ENCODE data around the gene FAM149B1.
"Not testable (repeated sequence)": the region's sequence is repeated elsewhere in the genome, so short reads cannot be mapped to it uniquely, and the experiment has no call there.

Gene FAM149B1

DNA sequence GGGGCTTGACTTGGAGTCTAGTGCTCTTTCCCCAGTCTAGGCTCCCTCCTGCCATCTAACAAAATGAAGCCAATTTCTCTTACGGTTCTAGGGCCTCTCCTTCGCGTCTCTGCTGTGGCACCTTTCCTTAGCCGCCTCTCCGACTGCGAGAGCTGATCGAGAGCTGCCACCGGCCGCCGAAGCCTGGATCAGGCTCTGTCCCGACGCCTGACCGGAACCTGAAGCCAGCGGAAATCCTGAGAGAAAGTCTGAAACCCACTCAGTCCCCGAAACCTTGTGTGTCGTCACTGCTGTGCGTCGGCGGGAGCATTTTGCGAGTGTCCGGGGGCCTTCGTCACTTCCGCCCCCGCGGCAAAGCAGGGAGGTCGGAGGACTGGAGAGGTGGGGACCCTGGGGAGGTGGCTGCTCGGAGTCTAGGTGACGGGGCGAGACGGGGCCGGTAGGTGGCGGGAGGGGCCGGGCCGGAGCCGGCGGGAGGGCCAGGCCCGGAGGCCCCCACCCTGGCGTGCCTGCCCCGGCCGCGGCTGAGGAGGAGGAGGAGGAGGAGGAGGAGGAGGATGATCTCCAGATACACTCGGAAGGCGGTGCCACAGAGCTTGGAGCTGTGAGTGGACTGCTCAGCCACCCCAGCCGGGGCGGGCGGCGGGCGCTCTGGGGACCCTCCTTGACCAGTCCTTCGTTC, at the start of gene FAM149B1, which contains the start of gene ECD:
Gene FAM149B1, plus strand, starts transcription at position 337 of the 682 bp plus-strand sequence. Its CDS starts 221 bp downstream, at position 558.
Gene ECD, minus strand, starts transcription at position 226 of the 682 bp plus-strand sequence. CDS start 4,071 bp downstream, outside the sequence.
- Histone ChIP-seq H3K27me3 (ENCODE audit: insufficient read depth, low read length) (no peaks in the 10 kb centered on the region), H3K4me1 (ENCODE audit: insufficient read depth, low read length) (peaks cover 5% of the 10 kb centered on the region), H2AFZ (ENCODE audit: low read depth, low read length) (peak within 1 kb of the TSS; percentile 45), H3K36me3 (ENCODE audit: insufficient read depth, low read length) (peaks cover 15% of the 10 kb centered on the region), H3K4me3 (ENCODE audit: low read length) (peak within 1 kb of the TSS; percentile 83), H3K9me3 (ENCODE audit: low read length) (peaks cover under 1% of the 10 kb centered on the region)

DNA sequence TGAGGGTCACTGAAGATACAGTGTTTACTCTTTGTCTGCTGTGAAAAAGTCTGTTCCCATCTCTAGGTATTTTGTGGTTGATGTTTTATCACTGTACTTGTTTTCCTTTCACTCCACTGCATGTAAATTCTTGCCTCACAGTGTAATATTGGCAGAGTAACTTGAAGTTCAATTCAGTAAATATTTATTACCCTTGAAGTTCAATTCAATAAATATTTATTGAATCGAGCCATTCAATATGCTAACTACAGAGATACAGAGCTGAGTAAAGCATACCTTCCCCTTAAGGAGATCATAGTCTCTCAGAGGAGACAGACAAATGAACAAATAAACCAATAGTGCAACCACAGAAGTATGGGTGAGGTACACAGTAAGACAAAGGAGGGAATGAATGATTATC, 48.5 kb upstream of the FAM149B1 start:
- no peak overlapping the region for H3K4me3 ChIP-seq (ENCODE audit: low read length)
- H3K27me3 ChIP-seq (ENCODE audit: insufficient read depth, low read length) = no peaks in the 10 kb centered on the region
- H3K4me1 ChIP-seq (ENCODE audit: insufficient read depth, low read length) = peaks cover 1% of the 10 kb centered on the region
- H2AFZ ChIP-seq (ENCODE audit: low read depth, low read length) = no peak overlapping the region
- H3K36me3 ChIP-seq (ENCODE audit: insufficient read depth, low read length) = peaks cover 16% of the 10 kb centered on the region
- no peaks in the 10 kb centered on the region for H3K9me3 ChIP-seq (ENCODE audit: low read length)

GRCh38 chr10:73119952-73120351, 48.0 kb upstream of the FAM149B1 start:
- H3K4me3 ChIP-seq (ENCODE audit: low read length) = no peak overlapping the region
- no peak overlapping the region for H2AFZ ChIP-seq (ENCODE audit: low read depth, low read length)
- H3K9me3 ChIP-seq (ENCODE audit: low read length) = no peaks in the 10 kb centered on the region
- peaks cover 1% of the 10 kb centered on the region for H3K4me1 ChIP-seq (ENCODE audit: insufficient read depth, low read length)
- no peaks in the 10 kb centered on the region for H3K27me3 ChIP-seq (ENCODE audit: insufficient read depth, low read length)
- H3K36me3 ChIP-seq (ENCODE audit: insufficient read depth, low read length) = peaks cover 17% of the 10 kb centered on the region

GRCh38 chr10:73126343-73126742, 41.6 kb upstream of the FAM149B1 start:
- no peak overlapping the region for H3K4me3 ChIP-seq (ENCODE audit: low read length)
- peaks cover 44% of the 10 kb centered on the region for H3K36me3 ChIP-seq (ENCODE audit: insufficient read depth, low read length)
- no peaks in the 10 kb centered on the region for H3K4me1 ChIP-seq (ENCODE audit: insufficient read depth, low read length)
- H3K27me3 ChIP-seq (ENCODE audit: insufficient read depth, low read length) = no peaks in the 10 kb centered on the region
- H3K9me3 ChIP-seq (ENCODE audit: low read length) = no peaks in the 10 kb centered on the region
- H2AFZ ChIP-seq (ENCODE audit: low read depth, low read length) = no peak overlapping the region

GRCh38 chr10:73131301-73131700, 36.6 kb upstream of the FAM149B1 start:
- H3K36me3 ChIP-seq (ENCODE audit: insufficient read depth, low read length) = peaks cover 68% of the 10 kb centered on the region
- H3K4me3 ChIP-seq (ENCODE audit: low read length) = no peak overlapping the region
- no peak overlapping the region for H2AFZ ChIP-seq (ENCODE audit: low read depth, low read length)
- no peaks in the 10 kb centered on the region for H3K27me3 ChIP-seq (ENCODE audit: insufficient read depth, low read length)
- no peaks in the 10 kb centered on the region for H3K4me1 ChIP-seq (ENCODE audit: insufficient read depth, low read length)
- H3K9me3 ChIP-seq (ENCODE audit: low read length) = no peaks in the 10 kb centered on the region

DNA sequence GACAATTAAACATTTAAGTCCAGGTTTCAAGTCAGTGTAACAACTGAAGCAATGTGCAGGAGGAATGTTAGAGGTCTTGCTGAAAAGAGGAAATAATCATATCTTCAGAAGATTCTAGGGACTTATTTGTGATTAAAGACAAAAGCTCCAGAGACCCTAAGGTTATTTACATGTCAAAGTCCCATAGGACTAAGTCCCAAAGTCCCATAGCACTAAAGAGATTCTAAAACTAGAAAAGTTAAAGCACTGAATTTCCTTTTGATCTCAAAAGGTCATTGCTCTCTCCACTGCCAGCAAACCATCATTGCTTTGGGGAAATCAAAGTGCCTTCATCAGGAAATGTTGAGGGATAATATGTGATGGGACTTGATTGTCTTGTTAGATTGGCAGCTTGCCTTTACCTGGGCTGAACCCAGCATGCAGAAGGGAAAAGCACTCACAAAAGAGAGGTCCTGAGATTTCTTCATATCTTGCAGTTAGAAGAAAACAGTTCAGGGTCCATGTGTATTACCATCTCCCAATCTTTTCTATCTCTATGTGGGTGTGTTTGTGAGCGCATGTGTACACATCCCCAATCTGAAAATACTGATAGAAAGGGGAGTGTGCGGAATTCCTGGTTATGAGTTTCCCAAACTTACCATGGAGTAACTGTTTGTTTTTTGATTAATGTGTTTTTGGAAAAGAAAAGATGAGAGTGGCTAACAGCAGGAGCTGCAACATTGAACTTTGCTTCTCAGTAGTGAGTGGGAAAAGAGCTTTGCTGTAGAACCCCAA, 35.8 kb upstream of the FAM149B1 start:
- no peaks in the 10 kb centered on the region for H3K4me1 ChIP-seq (ENCODE audit: insufficient read depth, low read length)
- no peak overlapping the region for H3K4me3 ChIP-seq (ENCODE audit: low read length)
- no peak overlapping the region for H2AFZ ChIP-seq (ENCODE audit: low read depth, low read length)
- H3K27me3 ChIP-seq (ENCODE audit: insufficient read depth, low read length) = no peaks in the 10 kb centered on the region
- peaks cover 70% of the 10 kb centered on the region for H3K36me3 ChIP-seq (ENCODE audit: insufficient read depth, low read length)
- no peaks in the 10 kb centered on the region for H3K9me3 ChIP-seq (ENCODE audit: low read length)

GRCh38 chr10:73134727-73135126, 33.2 kb upstream of the FAM149B1 start:
- H3K36me3 ChIP-seq (ENCODE audit: insufficient read depth, low read length) = peaks cover 82% of the 10 kb centered on the region
- no peaks in the 10 kb centered on the region for H3K9me3 ChIP-seq (ENCODE audit: low read length)
- H3K27me3 ChIP-seq (ENCODE audit: insufficient read depth, low read length) = no peaks in the 10 kb centered on the region
- no peaks in the 10 kb centered on the region for H3K4me1 ChIP-seq (ENCODE audit: insufficient read depth, low read length)
- no peak overlapping the region for H2AFZ ChIP-seq (ENCODE audit: low read depth, low read length)
- H3K4me3 ChIP-seq (ENCODE audit: low read length) = no peak overlapping the region

GRCh38 chr10:73136627-73137026, 31.3 kb upstream of the FAM149B1 start:
- Histone ChIP-seq H2AFZ (ENCODE audit: low read depth, low read length) (no peak overlapping the region), H3K4me3 (ENCODE audit: low read length) (no peak overlapping the region), H3K9me3 (ENCODE audit: low read length) (no peaks in the 10 kb centered on the region), H3K27me3 (ENCODE audit: insufficient read depth, low read length) (no peaks in the 10 kb centered on the region), H3K36me3 (ENCODE audit: insufficient read depth, low read length) (peaks cover 80% of the 10 kb centered on the region), H3K4me1 (ENCODE audit: insufficient read depth, low read length) (no peaks in the 10 kb centered on the region)

DNA sequence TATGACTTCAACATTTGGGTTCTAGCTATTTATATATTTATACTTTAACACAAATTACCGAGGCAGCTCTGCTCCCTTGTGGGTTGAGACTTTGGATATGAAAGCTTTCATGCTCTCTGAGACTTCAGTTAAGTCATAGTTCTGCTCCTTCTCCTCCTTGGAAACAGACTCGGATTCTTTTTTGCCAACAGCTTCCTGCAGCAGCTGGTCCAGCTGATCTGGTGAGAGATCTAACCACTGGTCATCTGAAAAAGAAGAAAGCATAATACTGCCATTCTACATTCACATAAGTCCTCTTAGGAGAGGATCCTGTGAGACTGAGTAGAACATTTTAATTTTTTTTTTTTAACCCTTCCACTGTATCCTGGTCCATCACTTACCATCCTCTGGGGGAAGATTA, 28.7 kb upstream of the FAM149B1 start:
- H3K36me3 ChIP-seq (ENCODE audit: insufficient read depth, low read length) = peaks cover 71% of the 10 kb centered on the region
- H2AFZ ChIP-seq (ENCODE audit: low read depth, low read length) = no peak overlapping the region
- H3K9me3 ChIP-seq (ENCODE audit: low read length) = no peaks in the 10 kb centered on the region
- no peak overlapping the region for H3K4me3 ChIP-seq (ENCODE audit: low read length)
- H3K27me3 ChIP-seq (ENCODE audit: insufficient read depth, low read length) = no peaks in the 10 kb centered on the region
- H3K4me1 ChIP-seq (ENCODE audit: insufficient read depth, low read length) = no peaks in the 10 kb centered on the region

- no peaks in the 10 kb centered on the region for H3K4me1 ChIP-seq (ENCODE audit: insufficient read depth, low read length)
- peaks cover 67% of the 10 kb centered on the region for H3K36me3 ChIP-seq (ENCODE audit: insufficient read depth, low read length)
Measured at GRCh38 chr10:73141603-73142002, 26.3 kb upstream of the FAM149B1 start.

DNA sequence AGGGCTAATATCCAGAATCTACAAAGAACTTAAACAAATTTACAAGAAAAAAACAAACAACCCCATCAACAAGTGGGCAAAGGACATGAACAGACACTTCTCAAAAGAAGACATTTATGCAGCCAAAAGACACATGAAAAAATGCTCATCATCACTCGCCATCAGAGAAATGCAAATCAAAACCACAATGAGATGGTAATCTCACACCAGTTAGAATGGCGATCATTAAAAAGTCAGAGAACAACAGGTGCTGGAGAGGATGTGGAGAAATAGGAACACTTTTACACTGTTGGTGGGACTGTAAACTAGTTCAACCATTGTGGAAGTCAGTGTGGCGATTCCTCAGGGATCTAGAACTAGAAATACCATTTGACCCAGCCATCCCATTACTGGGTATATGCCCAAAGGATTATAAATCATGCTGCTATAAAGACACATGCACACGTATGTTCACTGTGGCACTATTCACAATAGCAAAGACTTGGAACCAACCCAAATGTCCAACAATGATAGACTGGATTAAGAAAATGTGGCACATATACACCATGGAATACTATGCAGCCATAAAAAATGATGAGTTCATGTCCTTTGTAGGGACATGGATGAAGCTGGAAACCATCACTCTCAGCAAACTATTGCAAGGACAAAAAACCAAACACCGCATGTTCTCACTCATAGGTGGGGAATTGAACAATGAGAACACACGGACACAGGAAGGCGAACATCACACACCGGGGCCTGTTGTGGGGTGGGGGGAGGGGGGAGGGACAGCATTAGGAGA, 17.1 kb upstream of the FAM149B1 start:
- not testable (repeated sequence) for H3K27me3 ChIP-seq (ENCODE audit: insufficient read depth, low read length); H3K4me1 ChIP-seq (ENCODE audit: insufficient read depth, low read length); H3K4me3 ChIP-seq (ENCODE audit: low read length); H3K9me3 ChIP-seq (ENCODE audit: low read length); H2AFZ ChIP-seq (ENCODE audit: low read depth, low read length)
- H3K36me3 ChIP-seq (ENCODE audit: insufficient read depth, low read length) = peaks cover 62% of the 10 kb centered on the region

More at GRCh38 chr10:73141603-73142002, 26.3 kb upstream of the FAM149B1 start:
- no peaks in the 10 kb centered on the region for H3K27me3 ChIP-seq (ENCODE audit: insufficient read depth, low read length)
- H3K4me3 ChIP-seq (ENCODE audit: low read length) = no peak overlapping the region
- H3K9me3 ChIP-seq (ENCODE audit: low read length) = no peaks in the 10 kb centered on the region
- no peak overlapping the region for H2AFZ ChIP-seq (ENCODE audit: low read depth, low read length)

DNA sequence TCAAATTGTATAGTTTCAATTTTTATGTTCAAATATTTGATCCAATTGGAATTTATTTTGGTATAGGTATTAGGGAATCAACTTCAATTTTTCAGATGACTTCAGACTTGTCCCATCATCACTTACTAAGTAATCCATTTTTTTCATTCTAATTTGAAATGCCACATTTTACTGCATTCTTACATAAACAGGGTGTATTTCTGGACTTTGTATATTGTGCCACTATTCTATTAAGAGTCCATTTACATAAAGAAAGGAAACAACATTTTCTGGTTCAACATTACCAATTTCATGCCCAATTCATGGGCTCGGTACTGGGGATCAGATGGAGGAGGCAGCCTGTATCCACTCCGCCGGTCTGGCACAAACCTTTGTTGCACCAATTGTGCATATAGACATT, 15.9 kb upstream of the FAM149B1 start:
- Histone ChIP-seq H3K4me1 (ENCODE audit: insufficient read depth, low read length) (no peaks in the 10 kb centered on the region), H3K9me3 (ENCODE audit: low read length) (no peaks in the 10 kb centered on the region), H3K4me3 (ENCODE audit: low read length) (no peak overlapping the region), H2AFZ (ENCODE audit: low read depth, low read length) (no peak overlapping the region), H3K36me3 (ENCODE audit: insufficient read depth, low read length) (peaks cover 62% of the 10 kb centered on the region), H3K27me3 (ENCODE audit: insufficient read depth, low read length) (no peaks in the 10 kb centered on the region)

- no peaks in the 10 kb centered on the region for H3K4me1 ChIP-seq (ENCODE audit: insufficient read depth, low read length)
- H3K4me3 ChIP-seq (ENCODE audit: low read length) = no peak overlapping the region
- H3K36me3 ChIP-seq (ENCODE audit: insufficient read depth, low read length) = peaks cover 53% of the 10 kb centered on the region
- H3K27me3 ChIP-seq (ENCODE audit: insufficient read depth, low read length) = no peaks in the 10 kb centered on the region
- H2AFZ ChIP-seq (ENCODE audit: low read depth, low read length) = no peak overlapping the region
- no peaks in the 10 kb centered on the region for H3K9me3 ChIP-seq (ENCODE audit: low read length)
Measured at GRCh38 chr10:73156054-73156453, 11.9 kb upstream of the FAM149B1 start.

All from neuron (in vitro differentiated cells).